ENCODE measurements around the gene LAMA4. TPM values are rescaled to one million over a fixed set of nuclear protein-coding genes. Genes with fewer than 3 reads are reported as not detected.
A peak's percentile ranks its signal among the peaks of the same experiment; 100 is the strongest.
"Not testable (repeated sequence)": the region's sequence is repeated elsewhere in the genome, so short reads cannot be mapped to it uniquely, and the experiment has no call there.

LAMA4 gene
- total RNA-seq, 6 experiments from 2014 or later = 2.9 to 8.3 (median 4.2) TPM

DNA sequence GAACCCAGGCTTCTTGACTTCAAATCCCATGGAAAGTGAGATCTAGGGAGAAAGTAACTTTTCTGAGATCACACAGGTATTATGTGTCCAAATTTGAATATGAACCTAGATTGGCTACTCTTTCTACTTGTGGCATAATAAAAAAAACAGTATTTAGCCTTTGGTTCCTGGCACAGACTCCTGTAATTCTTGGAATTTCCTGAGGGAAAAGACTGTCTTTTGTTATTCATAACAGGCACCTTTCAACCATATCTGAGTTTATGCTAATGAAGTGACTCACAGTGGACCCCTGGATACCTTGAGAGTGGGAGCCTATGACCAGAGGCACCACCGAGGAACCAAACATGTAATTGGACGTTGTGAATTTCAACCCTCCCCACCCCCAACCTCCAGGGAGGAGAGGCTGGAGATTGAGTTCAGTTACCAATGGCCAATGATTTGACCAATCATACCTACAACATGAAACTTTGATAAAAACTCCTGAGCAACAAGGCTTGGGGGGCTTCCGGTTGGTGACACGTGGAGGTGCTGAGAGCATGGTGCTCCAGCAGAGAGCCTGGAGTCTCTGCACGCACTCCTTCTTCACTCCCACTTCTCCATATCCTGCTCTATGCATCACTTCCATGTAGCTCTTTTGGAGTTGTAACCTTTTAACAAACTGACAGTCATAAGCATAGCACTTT lies 48.8 kb downstream of the LAMA4 start:
- no peak for TF ChIP-seq POLR2A (IDR thresholded peaks at IDR 0.05)
- TF ChIP-seq, protein P1, sequence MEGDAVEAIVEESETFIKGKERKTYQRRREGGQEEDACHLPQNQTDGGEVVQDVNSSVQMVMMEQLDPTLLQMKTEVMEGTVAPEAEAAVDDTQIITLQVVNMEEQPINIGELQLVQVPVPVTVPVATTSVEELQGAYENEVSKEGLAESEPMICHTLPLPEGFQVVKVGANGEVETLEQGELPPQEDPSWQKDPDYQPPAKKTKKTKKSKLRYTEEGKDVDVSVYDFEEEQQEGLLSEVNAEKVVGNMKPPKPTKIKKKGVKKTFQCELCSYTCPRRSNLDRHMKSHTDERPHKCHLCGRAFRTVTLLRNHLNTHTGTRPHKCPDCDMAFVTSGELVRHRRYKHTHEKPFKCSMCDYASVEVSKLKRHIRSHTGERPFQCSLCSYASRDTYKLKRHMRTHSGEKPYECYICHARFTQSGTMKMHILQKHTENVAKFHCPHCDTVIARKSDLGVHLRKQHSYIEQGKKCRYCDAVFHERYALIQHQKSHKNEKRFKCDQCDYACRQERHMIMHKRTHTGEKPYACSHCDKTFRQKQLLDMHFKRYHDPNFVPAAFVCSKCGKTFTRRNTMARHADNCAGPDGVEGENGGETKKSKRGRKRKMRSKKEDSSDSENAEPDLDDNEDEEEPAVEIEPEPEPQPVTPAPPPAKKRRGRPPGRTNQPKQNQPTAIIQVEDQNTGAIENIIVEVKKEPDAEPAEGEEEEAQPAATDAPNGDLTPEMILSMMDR (IDR thresholded peaks at IDR 0.05) = no peak
- WGBS (ENCODE audit: insufficient coverage, low coverage, low lambda C conversion rate, missing lambda C conversion rate) = 70% methylated on average over 2 of the region's 5 CpGs
- Histone ChIP-seq H3K27ac (no peak overlapping the region), H3K27me3 (no peaks in the 10 kb centered on the region), H3K4me1 (peaks cover 0 to 20% (median 9%) of the 10 kb centered on the region in 4 donors), H3K4me3 (no peak overlapping the region), H3K36me3 (no peaks in the 10 kb centered on the region), H3K9me3 (no peaks in the 10 kb centered on the region)
- ATAC-seq (no peak), DNase-seq (no peak)
- intact Hi-C loops (cut with DNase I) = no loop called here

DNA sequence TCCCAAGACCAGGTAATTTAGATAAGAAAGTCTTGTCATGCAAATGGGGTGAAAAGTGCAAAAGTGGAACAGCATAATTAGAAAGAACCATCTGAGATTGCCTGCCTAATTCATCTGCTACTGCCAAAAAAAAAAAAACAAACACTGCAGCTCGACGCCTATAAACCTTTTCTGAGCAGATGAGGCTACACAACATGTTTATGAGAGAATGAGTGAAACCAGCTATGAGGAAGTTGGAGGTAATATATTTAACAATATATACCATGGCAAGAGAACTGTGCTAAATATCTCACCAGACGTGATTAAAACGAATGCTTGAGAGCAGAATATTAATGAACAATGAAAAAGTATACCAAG lies 50.0 kb downstream of the LAMA4 start:
- Histone ChIP-seq H3K36me3 (no peaks in the 10 kb centered on the region), H3K4me3 (no peak overlapping the region), H3K27ac (peak overlapping the region; percentile 52 to 56 (median 56)), H3K4me1 (peaks cover 0 to 20% (median 9%) of the 10 kb centered on the region in 4 donors), H3K27me3 (no peaks in the 10 kb centered on the region), H3K9me3 (no peaks in the 10 kb centered on the region)
- peak; percentile 6 to 52 (median 25) for ATAC-seq
- DNase-seq = no peak
- no peak for TF ChIP-seq POLR2A (IDR thresholded peaks at IDR 0.05)
- TF ChIP-seq, protein P1 (IDR thresholded peaks at IDR 0.05) = no peak
- intact Hi-C loops (cut with DNase I) = no loop called here
- 41% methylated on average over 4 of the region's 4 CpGs for WGBS (ENCODE audit: insufficient coverage, low coverage, low lambda C conversion rate, missing lambda C conversion rate)

DNA sequence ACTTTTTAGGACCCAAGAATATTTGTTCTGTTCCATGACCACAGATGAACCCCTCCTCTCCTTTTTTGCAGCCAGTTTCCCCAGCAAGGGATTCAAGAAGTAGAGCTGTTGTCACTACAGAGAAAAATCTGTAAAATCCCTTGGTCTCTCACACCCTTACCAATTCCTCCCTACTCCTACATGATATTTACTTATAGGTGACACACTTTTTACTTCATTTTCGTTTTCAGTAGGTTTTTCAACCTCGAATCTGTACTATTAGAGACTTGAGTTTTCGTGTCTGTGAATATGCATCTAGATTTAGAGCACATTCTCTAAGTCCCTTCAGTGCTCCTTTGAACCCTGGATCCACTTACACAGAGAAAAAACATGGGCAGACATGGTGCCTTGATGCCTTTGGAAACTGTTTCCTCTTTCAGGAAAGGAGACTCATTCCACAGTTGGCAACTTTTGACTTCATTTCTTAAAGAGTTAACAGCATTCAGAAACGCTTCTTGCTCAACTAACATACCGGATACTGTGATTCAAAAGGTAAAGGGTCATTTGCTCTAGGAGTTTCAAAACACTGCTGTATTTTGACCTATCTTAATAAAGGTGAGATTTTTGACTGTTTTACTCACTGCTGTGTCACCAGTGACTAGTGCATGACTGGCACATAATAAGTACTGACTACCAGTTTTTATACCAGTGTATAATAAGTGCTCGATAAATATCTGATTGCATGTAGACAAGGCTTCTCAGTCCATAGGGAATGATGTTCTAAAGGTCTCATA lies 50.6 kb downstream of the LAMA4 start:
- intact Hi-C loops (cut with DNase I) = no loop called here
- 25% methylated on average over 6 of the region's 6 CpGs for WGBS (ENCODE audit: insufficient coverage, low coverage, low lambda C conversion rate, missing lambda C conversion rate)
- ATAC-seq (peak; percentile 93 to 97 (median 94)), DNase-seq (no peak)
- Histone ChIP-seq H3K4me1 (peaks cover 0 to 20% (median 9%) of the 10 kb centered on the region in 4 donors), H3K4me3 (peak overlapping the region in 1 of 3 donors; percentile 6), H3K27me3 (no peaks in the 10 kb centered on the region), H3K9me3 (no peaks in the 10 kb centered on the region), H3K36me3 (no peaks in the 10 kb centered on the region), H3K27ac (peak overlapping the region; percentile 56)
- TF ChIP-seq POLR2A (IDR thresholded peaks at IDR 0.05) = peak; percentile 65
- TF ChIP-seq, protein P1 (IDR thresholded peaks at IDR 0.05) = no peak

DNA sequence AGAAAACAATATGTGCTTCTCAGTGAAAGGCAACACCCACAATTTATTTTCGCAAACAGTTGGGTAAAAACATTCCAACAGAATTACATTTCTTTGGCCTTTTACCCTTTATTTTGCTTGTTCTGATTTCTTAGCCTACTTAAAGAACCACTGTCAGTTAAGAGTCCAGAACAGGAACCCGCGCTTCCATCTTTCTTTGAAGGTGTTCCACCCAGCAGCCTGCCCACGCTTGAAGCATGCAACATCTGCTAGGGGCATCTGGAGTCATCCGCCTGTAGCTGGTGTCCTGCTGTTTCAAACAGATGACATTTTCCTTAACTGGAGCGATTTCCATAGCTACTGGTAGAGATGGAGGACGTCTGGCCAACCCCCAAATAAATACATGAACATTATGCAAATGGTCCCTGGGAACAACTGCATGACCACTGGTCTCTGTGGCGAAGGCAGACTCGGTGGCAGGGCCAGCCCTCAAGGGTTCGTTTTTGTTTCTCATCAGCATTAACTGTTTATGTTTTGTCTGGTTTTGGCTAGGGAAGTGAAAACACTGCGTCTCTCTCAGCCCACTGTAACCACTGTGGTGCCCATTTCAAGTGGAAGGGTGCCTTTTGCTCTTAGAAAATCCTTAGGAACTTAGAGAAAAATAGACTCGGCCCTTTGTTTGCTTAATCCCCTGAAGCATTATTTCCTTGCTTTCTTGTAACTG lies 51.6 kb downstream of the LAMA4 start:
- Histone ChIP-seq H3K27ac (peak overlapping the region in 2 of 3 donors; percentile 56), H3K27me3 (no peaks in the 10 kb centered on the region), H3K4me3 (no peak overlapping the region), H3K9me3 (no peaks in the 10 kb centered on the region), H3K4me1 (peaks cover 0 to 20% (median 9%) of the 10 kb centered on the region in 4 donors), H3K36me3 (no peaks in the 10 kb centered on the region)
- DNase-seq (no peak), ATAC-seq (no peak)
- TF ChIP-seq, protein P1 (IDR thresholded peaks at IDR 0.05) = no peak
- no peak for TF ChIP-seq POLR2A (IDR thresholded peaks at IDR 0.05)
- intact Hi-C loops (cut with DNase I) = no loop called here
- 60% methylated on average over 11 of the region's 12 CpGs for WGBS (ENCODE audit: insufficient coverage, low coverage, low lambda C conversion rate, missing lambda C conversion rate)

DNA sequence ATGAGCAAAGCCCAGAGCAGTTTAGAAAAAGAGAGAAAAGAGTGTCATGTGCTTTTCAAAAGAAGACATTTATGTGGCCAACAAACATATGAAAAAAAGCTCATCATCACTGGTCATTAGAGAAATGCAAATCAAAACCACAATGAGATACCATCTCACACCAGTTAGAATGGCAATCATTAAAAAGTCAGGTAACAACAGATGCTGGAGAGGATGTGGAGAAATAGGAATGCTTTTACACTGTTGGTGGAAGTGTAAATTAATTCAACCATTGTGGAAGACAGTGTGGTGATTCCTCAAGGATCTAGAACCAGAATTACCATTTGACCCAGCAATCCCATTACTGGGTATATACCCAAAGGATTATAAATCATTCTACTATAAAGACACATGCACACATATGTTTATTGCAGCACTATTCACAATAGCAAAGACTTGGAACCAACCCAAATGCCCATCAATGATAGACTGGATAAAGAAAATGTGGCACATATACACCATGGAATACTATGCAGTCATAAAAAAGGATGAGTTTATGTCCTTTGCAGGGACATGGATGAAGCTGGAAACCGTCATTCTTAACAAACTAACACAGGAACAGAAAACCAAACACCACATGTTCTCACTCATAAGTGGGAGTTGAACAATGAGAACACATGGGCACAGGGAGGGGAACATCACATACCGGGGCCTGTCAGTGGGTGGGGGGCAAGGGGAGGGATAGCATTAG lies 54.0 kb downstream of the LAMA4 start:
- H3K27me3 ChIP-seq; H3K27ac ChIP-seq; H3K9me3 ChIP-seq; H3K36me3 ChIP-seq; intact Hi-C loops (cut with DNase I); H3K4me3 ChIP-seq; DNase-seq; ATAC-seq: not testable (repeated sequence)
- WGBS (ENCODE audit: insufficient coverage, low coverage, low lambda C conversion rate, missing lambda C conversion rate) = 93% methylated on average over 2 of the region's 2 CpGs
- peaks cover 0 to 18% (median 8%) of the 10 kb centered on the region in 4 donors for H3K4me1 ChIP-seq
